K562 (cell line): ENCODE measurements around the gene UBE2E2. TPM values are rescaled to one million over a fixed set of nuclear protein-coding genes. Genes with fewer than 3 reads are reported as not detected.

Source experiments
- ATAC-seq: fragments of 200-7000 bp; cut with Tn5 transposase; 3 replicates; pipeline ENCODE4 v1.9.1; 2020; ENCODE audit warnings: moderate library complexity
- BruUV-seq: library from RNA; stranded (reverse); fragments of 400-500 nt; replicated peaks from 2 replicates; lab custom pipeline; 2021; lab: Mats Ljungman, UMichigan
- CTCF ChIA-PET: fragments of 300-600 bp; formaldehyde crosslinking; extraction: SDS; loops from one replicate; lab custom pipeline; 2021; ENCODE audit warnings: low intra/inter-chr PET ratio; lab: Yijun Ruan, JAX
- POLR2A ChIA-PET: fragments of 300-600, 350-650 bp; sonication (Branson Sonifier 250); formaldehyde crosslinking; extraction: SDS; loops from one replicate; lab custom pipeline; 2021; ENCODE audit warnings: antibody characterized with exemption, inconsistent platforms; lab: Yijun Ruan, JAX
- DNase-seq, 4 experiments: peaks; one replicate each; pipeline versions ENCODE4 v3.0.0 to v3.0.0-alpha.2; 2011 to 2018; ENCODE audit warnings: low spot score in 3 of 4, mixed read lengths in 3 of 4; ENCODE audit errors: extremely low read depth in 1 of 4
- FAIRE-seq: peaks from 2 replicates; lab custom pipeline; 2011; peaks lifted over from hg19 to GRCh38; lab: Jason Lieb, UNC
- H2AFZ ChIP-seq: 2 replicates; pipeline ENCODE4 v1.6.0; 2011; ENCODE audit warnings: low read depth, low read length, control low read depth, inconsistent platforms
- H3K27ac ChIP-seq: fragments of 200-600 bp; 3 replicates; pipeline ENCODE4 v1.8.0; 2011; ENCODE audit warnings: low read depth, mild to moderate bottlenecking, control low read depth, inconsistent platforms, low read length, moderate library complexity, mixed read lengths; ENCODE audit errors: extremely low read depth
- H3K27me3 ChIP-seq, 2 experiments: fragments of 300-600 bp in 1 of 2; 2 replicates in 1 of 2; 3 replicates in 1 of 2; pipeline versions ENCODE4 v1.6.0 to v1.8.0; 2011; ENCODE audit warnings: inconsistent platforms in 2 of 2, low read length in 2 of 2, mild to moderate bottlenecking in 1 of 2, mixed read lengths in 1 of 2, moderate library complexity in 1 of 2; ENCODE audit not compliant: control insufficient read depth in 2 of 2, insufficient read depth in 2 of 2
- H3K36me3 ChIP-seq: fragments of 300-600 bp; 3 replicates; pipeline ENCODE4 v1.8.0; 2011; ENCODE audit warnings: mild to moderate bottlenecking, low read length, inconsistent platforms; ENCODE audit not compliant: control insufficient read depth, insufficient read depth
- H3K4me1 ChIP-seq, 2 experiments: fragments of 200-600 bp in 1 of 2; replicated peaks in 1 of 2; 2 replicates in 1 of 2; 3 replicates in 1 of 2; pipeline versions ENCODE4 v1.5.1 to v1.8.0; 2011; ENCODE audit warnings: inconsistent platforms in 2 of 2, low read length in 2 of 2, mild to moderate bottlenecking in 1 of 2, mixed read lengths in 1 of 2, moderate library complexity in 1 of 2; ENCODE audit not compliant: control insufficient read depth in 2 of 2, insufficient read depth in 2 of 2
- H3K4me2 ChIP-seq: 2 replicates; pipeline ENCODE4 v1.6.1; 2011; ENCODE audit warnings: low read length, control low read depth, inconsistent platforms, mixed read lengths; ENCODE audit not compliant: insufficient read depth
- H3K4me3 ChIP-seq: fragments of 200-600 bp; sonication (generic), shearing (Covaris generic); 2 replicates; pipeline ENCODE4 v1.5.1; 2016; ENCODE audit warnings: control low read depth, inconsistent platforms
- H3K79me2 ChIP-seq: fragments of 200-600 bp; 3 replicates; pipeline ENCODE4 v1.8.0; 2011; ENCODE audit warnings: low read length, inconsistent platforms; ENCODE audit not compliant: control insufficient read depth, insufficient read depth
- H3K9ac ChIP-seq, 2 experiments: 2 replicates each; pipeline versions ENCODE4 v1.6.0 to v1.6.1; 2011; ENCODE audit warnings: low read depth in 2 of 2, low read length in 2 of 2, control low read depth in 1 of 2, inconsistent platforms in 1 of 2, mild to moderate bottlenecking in 1 of 2, mixed read lengths in 1 of 2; ENCODE audit not compliant: insufficient read depth in 1 of 2
- H3K9me1 ChIP-seq: one replicate; pipeline ENCODE4 v1.6.0; 2011; ENCODE audit warnings: inconsistent platforms, mild to moderate bottlenecking, low read length, moderate library complexity; ENCODE audit not compliant: control insufficient read depth, insufficient read depth
- H3K9me3 ChIP-seq: replicated peaks from 2 replicates; pipeline ENCODE4 v1.5.1; 2011; ENCODE audit warnings: low read depth, low read length, inconsistent platforms; ENCODE audit not compliant: control insufficient read depth, insufficient read depth
- H4K20me1 ChIP-seq: replicated peaks from 2 replicates; pipeline ENCODE4 v1.6.1; 2011; ENCODE audit warnings: low read length, inconsistent platforms, mixed read lengths; ENCODE audit not compliant: control insufficient read depth, insufficient read depth
- ARID1B ChIP-seq: fragments of 450-650 bp; IDR thresholded peaks from 2 replicates; pipeline ENCODE4 v1.6.1; 2016; ENCODE audit warnings: antibody characterized with exemption, mild to moderate bottlenecking, inconsistent platforms
- ERF ChIP-seq: fragments of 450-650 bp; formaldehyde crosslinking; IDR thresholded peaks from 2 replicates; pipeline ENCODE4 v1.4.0; 2020; ENCODE audit warnings: mild to moderate bottlenecking, mixed read lengths
- HNRNPUL1 ChIP-seq: fragments of 200-400 bp; formaldehyde crosslinking; IDR thresholded peaks from 2 replicates; pipeline ENCODE4 v1.6.1; 2017; ENCODE audit warnings: low read length
- ILK ChIP-seq: fragments of 450-650 bp; IDR thresholded peaks from 2 replicates; pipeline ENCODE4 v1.6.1; 2016; ENCODE audit warnings: missing genetic modification characterization, low read depth, mild to moderate bottlenecking, missing compliant biosample characterization, moderate library complexity, borderline replicate concordance
- MCM5 ChIP-seq: fragments of 450-650 bp; IDR thresholded peaks from 2 replicates; pipeline ENCODE4 v1.6.1; 2016; ENCODE audit warnings: low read depth
- MYC ChIP-seq, 2 experiments: fragments of 250-450 bp in 1 of 2; sonication (Bioruptor Pico) in 1 of 2; IDR thresholded peaks; 2 replicates each; pipeline versions ENCODE4 v1.5.1 to v1.6.1; 2012 to 2021; ENCODE audit warnings: low read depth in 2 of 2, borderline replicate concordance in 1 of 2, improper control_type of control experiment in 1 of 2, low read length in 1 of 2, mild to moderate bottlenecking in 1 of 2, moderate library complexity in 1 of 2
- NFXL1 ChIP-seq: fragments of 450-650 bp; formaldehyde crosslinking; IDR thresholded peaks from 2 replicates; pipeline ENCODE4 v1.4.0; 2021; ENCODE audit warnings: mild to moderate bottlenecking
- PCBP1 ChIP-seq: fragments of 200-400 bp; formaldehyde crosslinking; IDR thresholded peaks from 2 replicates; pipeline ENCODE4 v1.6.1; 2018; ENCODE audit warnings: mild to moderate bottlenecking, low read depth, low read length; ENCODE audit not compliant: poor library complexity, severe bottlenecking
- POLR3G ChIP-seq: IDR thresholded peaks from 2 replicates; pipeline ENCODE4 v1.6.1; 2011; ENCODE audit not compliant: insufficient read length, insufficient replicate concordance; ENCODE audit errors: extremely low read depth
- SMAD2 ChIP-seq: fragments of 150-350 bp; IDR thresholded peaks from 2 replicates; pipeline ENCODE4 v1.6.1; 2014; ENCODE audit warnings: low read depth, mild to moderate bottlenecking, low read length
- TCFL5 ChIP-seq: fragments of 250-450 bp; sonication (Bioruptor Pico); conservative IDR thresholded peaks from 2 replicates; pipeline ENCODE4 v1.6.1; 2021; ENCODE audit warnings: mild to moderate bottlenecking, moderate library complexity, matching md5 sums
- THRAP3 ChIP-seq: fragments of 450-650 bp; IDR thresholded peaks from 2 replicates; pipeline ENCODE4 v1.6.1; 2016; ENCODE audit warnings: mild to moderate bottlenecking, inconsistent platforms, borderline replicate concordance
- ZNF695 ChIP-seq: fragments of 450-650 bp; formaldehyde crosslinking; IDR thresholded peaks from 2 replicates; pipeline ENCODE4 v1.4.0; 2020; ENCODE audit warnings: mild to moderate bottlenecking, moderate library complexity
- ZNF766 ChIP-seq: fragments of 200-800 bp; sonication (Bioruptor generic); conservative IDR thresholded peaks from 2 replicates; pipeline ENCODE4 v1.6.1; 2016; ENCODE audit warnings: missing genetic modification characterization, missing compliant biosample characterization
- WGBS: fragments of 100-300 bp; shearing (Covaris generic); methylation state at CpG from one replicate; pipeline ENCODE4 v1.1.6; 2016; ENCODE audit warnings: low coverage, mixed read lengths; ENCODE audit not compliant: insufficient coverage; ENCODE audit errors: missing lambda C conversion rate; 5-methylcytosine and 5-hydroxymethylcytosine counted together
- in situ Hi-C: fragments of 300-500 bp; cut with MboI; formaldehyde crosslinking; loops from 4 replicates; pipeline ENCODE4 v1.15.0; 2018; ENCODE audit warnings: inconsistent platforms, mixed read lengths
- intact Hi-C: fragments of 100-400 bp; cut with micrococcal nuclease; formaldehyde crosslinking; loops from 2 replicates; pipeline ENCODE4 v1.14.2; 2022
- polyA plus RNA-seq, 8 experiments: library from polyadenylated mRNA; depleted of rRNA in 4 of 8; stranded (reverse) in 5 of 8; unstranded in 3 of 8; fragments of >200 nt; fragmentation: Nextera tagmentation in 2 of 8; fragmentation: Illumina TruSeq in 1 of 8; extraction: Ambion mirVana in 2 of 8; extraction: Trizol in 1 of 8; gene quantifications; 2 replicates each; pipeline versions ENCODE4 v1.2.1 to v1.2.3, GENCODE V29; 2011 to 2014; ENCODE audit warnings: inconsistent platforms in 1 of 8, missing spikeins in 1 of 8
- total RNA-seq, 7 experiments: library from RNA; depleted of rRNA in 6 of 7; stranded (reverse); fragments of >200 nt in 6 of 7; fragmentation: Illumina TruSeq in 2 of 7; extraction: Trizol in 2 of 7; gene quantifications; 2 replicates each; pipeline versions ENCODE4 v1.2.1 to v1.2.3, GENCODE V29; 2011 to 2021; ENCODE audit warnings: low replicate concordance in 1 of 7
- TF ChIP-seq, protein P1 (sequence below): fragments of 250-450 bp; sonication (Bioruptor Pico); IDR thresholded peaks from 2 replicates; pipeline ENCODE4 v1.4.0; 2020; ENCODE audit warnings: mild to moderate bottlenecking, moderate library complexity, borderline replicate concordance

The UBE2E2 gene
- total and polyA plus RNA-seq, 9 of the 15 experiments (the other 6 are each of a cell fraction or from before 2014, with no cell fraction given): 0.22 to 5.1 (median 1.9) TPM

DNA sequence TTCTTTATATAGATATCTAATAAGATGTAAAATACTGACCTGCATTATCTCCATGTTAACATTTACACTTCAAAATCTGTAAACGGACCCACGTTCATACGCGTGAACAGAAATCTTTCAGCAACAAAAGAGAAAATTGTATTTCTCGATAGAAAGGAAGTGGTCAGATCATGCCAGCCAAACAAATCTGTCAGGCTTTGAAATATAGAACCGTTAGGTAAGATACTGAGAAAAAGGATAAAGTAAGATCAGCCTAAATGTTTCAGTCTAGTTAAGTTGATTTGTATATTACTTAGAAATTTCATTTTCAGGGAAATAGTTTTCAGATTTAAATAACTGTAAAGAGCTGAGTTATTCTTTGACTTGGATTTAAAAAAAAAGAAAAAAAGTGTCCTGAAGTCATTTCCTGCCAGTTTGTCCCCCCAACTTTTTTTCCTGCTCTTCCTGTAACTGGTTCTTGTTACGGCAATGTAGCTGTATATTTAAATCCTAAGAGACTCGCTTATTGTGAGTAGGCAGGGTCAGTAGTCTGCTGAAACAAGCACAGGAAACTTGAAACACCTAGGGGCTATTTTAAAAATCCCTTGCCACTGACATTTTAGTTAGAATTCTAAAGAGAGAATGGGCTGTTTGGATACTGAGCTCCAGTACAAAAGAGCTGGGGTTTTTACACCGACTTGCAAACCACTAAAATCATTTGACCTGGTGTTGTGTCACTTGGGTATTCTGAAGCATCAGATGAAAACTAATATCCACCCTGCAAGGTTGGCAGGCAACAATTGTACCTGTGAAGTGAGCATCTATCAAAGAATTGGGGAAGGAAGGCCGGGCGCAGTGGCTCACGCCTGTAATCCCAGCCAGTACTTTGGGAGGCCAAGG, 237.5 kb downstream of the UBE2E2 start:
- Histone ChIP-seq H3K79me2 (no peaks in the 10 kb centered on the region), H3K27ac (no peak overlapping the region), H2AFZ (no peak overlapping the region), H3K36me3 (no peaks in the 10 kb centered on the region), H3K9me1 (no peaks in the 10 kb centered on the region), H3K4me1 (no peaks in the 10 kb centered on the region), H3K4me2 (no peak overlapping the region), H3K27me3 (no peaks in the 10 kb centered on the region), H4K20me1 (no peaks in the 10 kb centered on the region), H3K9ac (no peak overlapping the region), H3K4me3 (no peak overlapping the region), H3K9me3 (no peaks in the 10 kb centered on the region; the same call in 1 of the 2 replicates)
- POLR2A ChIA-PET: no interaction called here
- no peak for FAIRE-seq
- in situ Hi-C loops (no loop called here), intact Hi-C loops (no loop called here)
- CTCF ChIA-PET: no interaction called here
- TF ChIP-seq ILK: no peak
- no peak for TF ChIP-seq HNRNPUL1
- TF ChIP-seq ZNF695 (CRISPR knock-in tag): no peak
- no peak for TF ChIP-seq NFXL1 (CRISPR knock-in tag)
- TF ChIP-seq TCFL5: no peak
- TF ChIP-seq THRAP3: no peak
- no peak for TF ChIP-seq MCM5
- TF ChIP-seq, protein P1, sequence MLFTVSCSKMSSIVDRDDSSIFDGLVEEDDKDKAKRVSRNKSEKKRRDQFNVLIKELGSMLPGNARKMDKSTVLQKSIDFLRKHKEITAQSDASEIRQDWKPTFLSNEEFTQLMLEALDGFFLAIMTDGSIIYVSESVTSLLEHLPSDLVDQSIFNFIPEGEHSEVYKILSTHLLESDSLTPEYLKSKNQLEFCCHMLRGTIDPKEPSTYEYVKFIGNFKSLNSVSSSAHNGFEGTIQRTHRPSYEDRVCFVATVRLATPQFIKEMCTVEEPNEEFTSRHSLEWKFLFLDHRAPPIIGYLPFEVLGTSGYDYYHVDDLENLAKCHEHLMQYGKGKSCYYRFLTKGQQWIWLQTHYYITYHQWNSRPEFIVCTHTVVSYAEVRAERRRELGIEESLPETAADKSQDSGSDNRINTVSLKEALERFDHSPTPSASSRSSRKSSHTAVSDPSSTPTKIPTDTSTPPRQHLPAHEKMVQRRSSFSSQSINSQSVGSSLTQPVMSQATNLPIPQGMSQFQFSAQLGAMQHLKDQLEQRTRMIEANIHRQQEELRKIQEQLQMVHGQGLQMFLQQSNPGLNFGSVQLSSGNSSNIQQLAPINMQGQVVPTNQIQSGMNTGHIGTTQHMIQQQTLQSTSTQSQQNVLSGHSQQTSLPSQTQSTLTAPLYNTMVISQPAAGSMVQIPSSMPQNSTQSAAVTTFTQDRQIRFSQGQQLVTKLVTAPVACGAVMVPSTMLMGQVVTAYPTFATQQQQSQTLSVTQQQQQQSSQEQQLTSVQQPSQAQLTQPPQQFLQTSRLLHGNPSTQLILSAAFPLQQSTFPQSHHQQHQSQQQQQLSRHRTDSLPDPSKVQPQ: no peak
- no peak for TF ChIP-seq MYC (IDR thresholded peaks at IDR 0.05; ENCODE audit: low read depth, low read length)
- TF ChIP-seq MYC (CRISPR knock-in tag; IDR thresholded peaks at IDR 0.05; ENCODE audit: borderline replicate concordance, low read depth): no peak
- no peak for TF ChIP-seq PCBP1
- TF ChIP-seq ZNF766 (CRISPR knock-in tag): no peak
- no peak for TF ChIP-seq ARID1B
- no peak for TF ChIP-seq ERF (CRISPR knock-in tag)
- TF ChIP-seq SMAD2: no peak
- no peak for TF ChIP-seq POLR3G
- DNase-seq: no peak
- 5% methylated on average over 12 of the region's 12 CpGs for WGBS
- no peak for ATAC-seq
- no TSS peak for BruUV-seq
